GM21423 (cell line): Measurements from ENCODE around the gene ZNF600.
A peak's percentile ranks its signal among the peaks of the same experiment; 100 is the strongest.
"Not testable (repeated sequence)": the region's sequence is repeated elsewhere in the genome, so short reads cannot be mapped to it uniquely, and the experiment has no call there.

Experiments used
- ATAC-seq: cut with Tn5 transposase; IDR thresholded peaks from one replicate; pipeline ENCODE4 v1.9.1; 2021; ENCODE audit warnings: mild to moderate bottlenecking, moderate library complexity; ENCODE audit not compliant: unreplicated experiment

The ZNF600 gene

DNA sequence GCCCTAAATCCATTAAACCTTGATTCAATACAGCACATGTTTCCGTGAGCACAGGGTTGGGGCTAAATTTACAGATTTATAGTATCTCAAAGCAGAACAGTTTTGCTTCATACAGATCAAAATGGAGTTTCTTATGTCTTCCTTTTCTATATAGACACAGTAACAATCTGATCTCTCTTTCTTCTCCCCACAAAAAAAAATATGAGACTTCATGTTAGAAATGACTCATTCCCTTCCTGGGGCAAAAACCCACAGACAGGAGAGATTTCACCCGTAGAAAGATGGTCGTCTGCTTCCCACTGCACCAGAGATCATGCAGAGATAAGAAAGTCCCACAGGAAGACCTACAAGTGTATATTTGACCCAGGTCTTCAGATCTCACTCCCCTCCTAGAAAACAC lies 44.1 kb downstream of the ZNF600 start:
- ATAC-seq = no peak

DNA sequence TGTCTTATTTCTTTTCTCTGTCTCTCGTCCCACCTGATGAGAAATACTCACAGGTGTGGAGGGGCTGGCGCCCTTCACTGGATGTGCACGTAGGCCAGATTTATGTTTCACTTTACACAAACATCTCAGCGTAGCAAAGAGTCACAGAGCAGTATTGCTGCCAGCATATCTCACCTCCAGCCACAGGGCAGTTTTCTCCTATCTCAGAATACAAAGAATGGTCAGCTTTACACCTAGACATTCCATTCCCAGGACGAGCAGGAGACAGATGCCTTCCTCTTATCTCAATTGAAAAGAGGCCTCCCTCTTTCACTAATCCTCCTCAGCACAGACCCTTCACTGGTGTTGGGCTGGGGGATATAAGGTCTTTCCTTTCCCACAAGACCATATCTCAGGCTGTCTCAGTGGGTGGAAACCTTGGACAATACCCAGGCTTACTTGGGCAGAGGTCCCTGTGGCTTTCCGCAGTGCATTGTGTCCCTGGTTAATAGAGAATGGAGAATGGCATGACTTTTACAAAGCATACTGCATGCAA lies 44.6 kb downstream of the ZNF600 start:
- no peak for ATAC-seq

DNA sequence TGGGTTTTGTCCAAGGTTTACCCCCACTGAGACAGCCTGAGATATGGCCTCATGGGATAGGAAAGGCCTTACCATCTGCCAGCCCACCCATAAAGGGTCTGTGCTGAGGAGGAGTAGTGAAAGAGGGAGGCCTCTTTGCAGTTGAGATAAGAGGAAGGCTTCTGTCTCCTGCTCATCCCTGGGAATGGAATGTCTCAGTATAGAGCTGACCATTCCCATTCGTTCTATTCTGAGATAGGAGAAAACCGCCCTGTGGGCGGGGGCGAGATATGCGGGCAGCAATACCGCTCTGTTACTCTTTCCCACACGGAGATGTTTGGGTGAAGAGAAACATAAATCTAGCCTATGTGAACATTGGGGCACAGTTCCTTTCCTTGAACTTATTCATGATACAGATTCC lies 45.2 kb downstream of the ZNF600 start:
- not testable (repeated sequence) for ATAC-seq

DNA sequence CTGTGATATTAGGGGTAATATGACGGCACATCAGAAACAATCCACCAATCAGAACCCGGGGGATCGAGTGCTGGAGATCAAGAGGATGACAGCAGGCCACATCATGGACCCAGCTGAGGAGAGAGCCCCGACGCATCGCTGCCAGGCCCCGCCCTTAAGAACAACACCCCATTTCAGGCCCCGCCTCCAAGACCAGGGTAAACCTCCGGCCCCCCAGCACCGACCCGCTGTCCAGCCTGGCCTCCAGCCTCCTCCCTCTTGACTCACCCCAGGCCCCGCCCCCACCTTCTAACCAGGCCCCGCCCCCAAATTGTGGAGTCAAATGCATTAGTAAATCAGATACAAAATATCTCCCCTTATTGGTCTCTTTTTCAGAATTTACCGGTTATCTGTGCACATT lies 47.0 kb downstream of the ZNF600 start:
- no peak for ATAC-seq

DNA sequence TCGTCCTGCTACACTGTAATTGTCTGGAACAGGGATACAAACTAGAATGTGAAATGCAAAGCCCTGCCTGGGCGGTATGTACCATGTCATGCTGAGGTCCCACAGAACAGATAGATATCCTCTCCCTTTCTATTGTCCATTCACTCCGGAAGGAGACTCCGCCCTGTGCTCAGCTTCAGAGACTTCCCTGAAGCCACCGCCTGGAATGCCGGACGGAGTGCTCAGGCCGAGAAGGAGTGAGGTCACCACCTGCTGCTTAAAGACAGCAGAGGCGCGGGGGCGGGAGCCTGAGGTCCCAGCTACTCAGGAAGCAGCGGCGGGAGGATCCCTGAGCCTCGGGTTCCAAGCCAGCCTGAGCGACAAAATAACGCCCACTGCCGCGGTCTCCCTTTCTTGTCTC lies 50.9 kb downstream of the ZNF600 start:
- ATAC-seq = no peak

DNA sequence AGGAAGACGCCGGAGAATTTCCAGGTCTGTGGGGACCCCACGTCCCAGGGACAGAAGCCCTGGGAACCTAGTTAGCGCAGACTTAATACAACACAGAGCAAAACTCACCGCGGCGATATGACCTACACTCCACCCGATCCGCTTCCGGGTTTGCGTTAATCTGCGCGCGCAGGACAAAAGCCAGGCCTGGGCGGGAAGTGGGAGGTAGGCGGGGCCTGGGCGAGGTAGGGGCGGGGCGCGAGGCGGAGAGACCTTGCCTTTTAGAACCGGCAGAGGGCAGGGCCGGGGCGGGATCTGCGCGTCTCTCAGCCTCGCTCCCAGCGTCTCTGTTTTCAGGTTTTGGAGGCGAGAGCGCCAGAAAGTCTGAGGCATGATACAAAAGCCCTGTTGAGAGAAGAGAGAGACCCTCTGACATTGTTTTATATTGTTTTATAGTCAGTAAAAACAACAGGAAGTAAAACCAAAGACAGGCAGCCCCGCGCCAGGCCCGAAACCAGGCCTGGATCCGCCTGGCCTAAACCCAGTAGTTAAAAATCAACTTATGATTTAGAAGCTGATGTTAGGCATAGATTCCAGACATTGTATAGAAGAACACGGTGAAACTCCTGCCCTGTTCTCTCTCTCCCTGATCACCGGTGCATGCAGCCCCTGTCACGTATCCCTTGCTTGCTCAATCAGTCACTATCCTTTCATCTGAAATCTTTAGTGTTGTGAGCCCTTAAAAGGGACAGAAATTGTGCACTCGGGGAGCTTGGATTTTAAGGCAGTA lies 51.5 kb downstream of the ZNF600 start, which contains the start of gene ZNF611:
Gene ZNF611 (minus strand): TSS at position 152 of the 769 bp plus-strand sequence. CDS start 19,150 bp downstream, outside the sequence.
- ATAC-seq = peak; percentile 93

DNA sequence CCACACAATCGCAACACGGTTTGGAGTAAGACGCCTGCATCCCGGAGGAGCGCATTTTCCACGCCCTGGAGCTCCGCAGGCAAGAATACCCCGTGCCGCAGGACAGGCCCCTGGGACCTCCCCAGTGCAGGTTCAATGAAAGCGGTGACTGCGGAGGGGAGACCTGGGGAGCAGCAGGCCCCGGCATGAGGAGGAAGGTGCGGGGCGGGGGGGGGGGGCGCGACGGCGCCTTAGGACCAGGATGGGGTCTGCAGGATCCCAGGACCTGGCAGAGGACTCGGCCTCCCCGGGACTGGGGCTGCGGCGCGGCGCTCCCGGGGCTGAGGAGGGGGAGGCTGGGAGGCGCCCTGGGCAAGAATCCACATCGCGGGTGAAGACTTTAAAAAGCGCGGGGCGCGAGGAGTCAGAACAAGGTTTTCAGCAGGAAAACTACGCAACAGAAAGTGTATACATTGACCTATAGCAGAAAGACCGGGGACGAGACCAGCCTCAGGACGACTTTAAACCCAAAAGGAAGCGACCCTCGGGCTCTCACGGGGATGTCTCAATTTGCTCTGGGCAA lies 52.2 kb downstream of the ZNF600 start:
- ATAC-seq = peak; percentile 32

DNA sequence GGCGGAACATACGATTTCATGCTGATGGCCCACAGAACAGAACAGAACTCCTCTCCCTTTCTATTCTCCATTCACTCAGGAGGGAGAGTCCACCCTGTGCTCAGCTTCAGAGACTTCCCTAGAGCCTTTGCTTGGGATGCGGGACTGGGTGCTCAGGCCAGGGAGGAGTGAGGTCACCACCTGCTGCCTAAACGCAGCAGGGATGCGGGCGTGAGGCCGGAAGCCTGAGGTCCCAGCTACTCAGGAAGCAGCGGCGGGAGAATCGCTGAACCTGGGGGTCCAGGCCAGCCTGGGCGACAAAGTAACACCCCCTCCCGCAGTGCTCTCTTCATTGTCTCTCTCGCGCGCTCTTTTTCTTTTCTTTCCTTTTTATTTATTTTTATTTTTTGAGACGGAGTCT lies 60.5 kb downstream of the ZNF600 start:
- ATAC-seq = not testable (repeated sequence)

DNA sequence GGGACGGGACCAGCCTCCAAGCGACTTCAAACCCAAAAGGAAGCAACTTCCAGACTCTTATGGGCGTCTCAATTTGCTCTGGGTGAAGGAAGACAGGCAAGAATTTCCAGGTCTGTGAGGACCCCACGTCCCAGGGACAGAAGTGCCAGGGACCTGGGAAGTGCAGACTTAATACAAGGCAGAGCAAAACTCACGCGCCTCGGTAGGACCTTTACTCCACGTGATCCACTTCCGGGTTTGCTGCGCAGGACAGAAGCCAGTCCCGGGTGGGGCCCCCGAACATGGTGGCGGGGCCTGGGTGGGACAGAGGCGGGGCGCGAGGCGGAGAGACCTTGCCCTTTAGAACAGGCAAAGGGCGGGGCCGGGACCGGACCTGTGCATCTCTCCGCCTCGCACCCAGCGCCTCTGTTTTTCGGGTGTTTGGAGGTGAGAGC lies 61.0 kb downstream of the ZNF600 start:
- ATAC-seq = no peak

DNA sequence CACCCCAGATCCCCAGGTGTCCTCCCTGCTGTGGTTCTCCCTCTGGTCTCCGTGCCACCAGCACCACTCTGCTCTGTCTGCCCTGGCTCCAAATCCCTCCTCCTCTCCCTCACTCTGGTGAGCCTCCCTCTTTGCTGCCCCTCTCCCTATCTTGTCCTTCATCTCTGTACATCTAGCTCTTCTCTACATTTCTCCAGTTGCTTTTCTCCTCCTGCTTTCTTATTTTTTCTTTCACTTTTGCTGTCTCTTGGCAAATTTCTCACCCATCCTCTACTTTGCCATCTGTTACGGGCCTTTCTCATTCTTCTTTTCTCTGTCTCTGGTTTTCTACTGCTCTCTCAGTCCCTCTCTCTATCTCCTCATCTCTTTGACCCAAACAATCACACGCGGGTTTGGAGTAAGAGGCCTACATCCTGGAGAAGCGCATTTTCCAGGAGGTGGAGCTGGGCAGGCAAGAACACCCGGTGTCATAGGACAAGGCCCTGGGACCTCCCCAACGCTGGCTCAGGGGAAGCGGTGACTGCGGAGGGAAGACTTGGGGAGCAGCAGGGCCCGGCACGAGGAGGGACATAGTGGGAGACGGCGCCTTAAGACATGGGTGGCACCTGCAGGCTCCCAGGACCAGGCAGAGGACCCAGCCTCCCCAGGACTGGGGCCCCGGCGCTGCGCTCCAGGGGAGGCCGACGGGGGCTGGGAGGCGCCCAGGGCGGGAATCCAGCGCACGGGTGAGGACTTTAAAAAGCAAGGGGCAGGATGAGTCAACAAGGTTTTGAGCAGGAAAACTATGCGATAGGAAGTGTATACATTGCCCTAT lies 61.7 kb downstream of the ZNF600 start:
- no peak for ATAC-seq

DNA sequence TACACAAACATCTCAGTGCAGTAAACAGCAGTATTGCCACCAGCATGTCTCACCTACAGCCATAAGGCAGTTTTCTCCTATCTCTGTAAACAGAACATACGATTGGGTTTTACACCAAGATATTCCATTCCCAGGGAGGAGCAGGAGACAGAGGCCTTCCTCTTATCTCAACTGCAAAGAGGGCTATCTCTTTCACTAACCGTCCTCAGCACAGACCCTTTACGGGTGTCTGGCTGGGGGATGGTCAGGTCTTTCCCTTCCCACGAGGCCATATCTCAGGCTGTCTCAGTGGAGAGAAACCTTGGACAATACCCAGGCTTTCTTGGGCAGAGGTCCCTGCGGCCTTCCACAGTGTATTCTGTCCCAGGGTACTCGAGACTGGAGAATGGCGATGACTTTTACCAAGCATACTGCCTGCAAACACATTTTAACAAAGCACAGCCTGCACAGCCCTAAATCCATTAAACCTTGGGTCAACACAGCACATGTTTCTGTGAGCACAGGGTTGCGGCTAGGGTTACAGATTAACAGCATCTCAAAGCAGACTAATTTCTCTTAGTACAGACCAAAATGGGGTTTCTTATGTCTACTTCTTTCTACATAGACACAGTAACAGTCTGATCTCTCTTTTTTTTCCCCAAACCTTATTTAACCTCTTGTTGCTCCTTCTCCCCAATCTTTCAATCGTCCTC lies 62.5 kb downstream of the ZNF600 start:
- not testable (repeated sequence) for ATAC-seq

DNA sequence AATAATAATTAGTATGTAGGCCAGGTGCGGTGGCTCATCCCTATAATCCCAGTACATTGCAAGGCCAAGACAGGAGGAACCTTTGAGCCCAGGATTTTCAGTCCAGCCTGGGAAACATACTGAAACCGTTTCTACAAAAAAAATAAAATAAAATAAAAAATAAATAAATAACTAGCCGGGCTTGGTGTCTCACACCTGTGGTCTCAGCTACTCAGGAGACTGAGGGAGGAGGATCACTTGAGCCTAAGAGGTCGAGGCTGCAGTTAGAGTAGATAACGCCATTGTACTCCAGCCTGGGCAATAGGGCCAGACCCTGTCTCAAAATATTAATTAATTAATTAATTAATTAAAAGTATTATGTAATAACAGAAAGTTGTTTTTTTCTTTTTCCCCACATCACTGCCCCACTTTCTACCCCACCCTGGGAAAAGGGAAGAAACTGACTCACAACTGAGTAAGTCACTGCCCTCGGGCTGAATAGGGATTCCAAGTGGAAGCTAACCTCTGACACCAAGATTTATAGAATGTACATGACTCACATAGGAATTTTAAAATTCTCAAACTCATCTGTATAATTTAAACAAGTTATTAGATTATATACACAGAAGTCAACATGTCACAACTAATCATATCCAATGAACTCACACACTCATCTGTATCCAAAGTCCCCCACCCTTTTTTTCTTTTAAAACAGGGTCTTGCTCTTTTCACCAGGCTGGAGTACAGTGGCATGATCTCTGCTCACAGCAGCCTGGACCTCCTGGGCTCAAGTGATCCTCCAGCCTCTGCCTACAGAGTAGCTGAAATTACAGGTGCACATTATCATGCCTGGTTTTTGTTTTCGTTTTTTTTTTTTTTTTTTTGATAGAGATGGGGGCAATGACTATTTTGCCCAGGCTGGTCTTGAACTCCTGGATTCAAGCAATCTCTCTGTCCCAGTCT lies 64.3 kb downstream of the ZNF600 start:
- no peak for ATAC-seq

DNA sequence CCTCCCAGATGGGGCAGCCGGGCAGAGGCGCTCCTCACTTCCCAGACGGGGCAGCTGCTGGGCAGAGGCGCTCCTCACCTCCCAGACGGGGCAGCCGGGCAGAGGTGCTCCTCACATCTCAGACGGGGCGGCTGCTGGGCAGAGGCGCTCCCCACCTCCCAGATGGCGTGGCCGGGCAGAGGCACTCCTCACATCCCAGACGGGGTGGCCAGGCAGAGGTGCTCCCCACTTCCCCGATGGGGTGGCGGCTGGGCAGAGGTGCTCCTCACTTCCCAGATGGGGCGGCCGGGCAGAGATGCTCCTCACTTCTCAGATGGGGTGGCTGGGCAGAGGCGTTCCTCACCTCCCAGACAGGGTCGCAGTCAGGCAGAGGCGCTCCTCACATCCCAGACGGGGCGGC lies 66.0 kb downstream of the ZNF600 start:
- not testable (repeated sequence) for ATAC-seq

DNA sequence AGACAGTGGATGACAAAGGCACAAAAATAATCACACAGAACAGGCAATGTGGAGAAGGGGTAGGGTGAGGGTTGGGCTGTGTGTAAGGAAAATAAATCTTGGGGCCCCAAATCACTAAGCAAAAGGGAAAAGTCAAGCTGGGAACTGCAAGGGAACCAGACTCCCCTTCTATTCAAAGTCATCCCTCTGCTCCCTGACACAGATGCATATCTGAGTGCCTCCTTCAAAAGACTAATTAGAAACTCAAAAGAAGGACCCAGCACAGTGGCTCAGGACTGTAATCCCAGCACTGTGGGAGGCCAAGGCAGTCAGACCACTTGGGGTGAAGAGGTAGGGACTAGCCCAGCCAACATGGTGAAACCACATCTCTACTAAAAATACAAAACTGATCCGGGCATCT lies 70.1 kb downstream of the ZNF600 start:
- no peak for ATAC-seq

DNA sequence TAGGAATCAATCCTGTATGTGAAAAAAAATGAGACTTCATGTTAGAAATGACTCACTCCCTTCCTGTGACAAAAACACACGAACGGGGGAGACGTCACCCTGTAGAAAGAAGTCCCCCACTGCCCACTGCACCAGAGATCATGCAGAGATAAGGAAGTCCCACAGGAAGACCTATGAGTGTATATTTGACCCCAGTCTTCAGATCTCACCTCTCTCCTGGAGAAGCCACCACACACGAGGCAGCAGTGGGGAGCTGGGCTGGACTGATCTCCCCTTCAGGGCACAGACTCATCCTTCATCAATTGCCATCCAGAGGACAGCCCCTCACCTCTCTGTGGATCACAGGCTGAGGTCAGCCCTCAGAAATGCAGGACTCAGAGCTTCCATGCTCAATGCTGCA lies 70.7 kb downstream of the ZNF600 start:
- ATAC-seq = not testable (repeated sequence)

DNA sequence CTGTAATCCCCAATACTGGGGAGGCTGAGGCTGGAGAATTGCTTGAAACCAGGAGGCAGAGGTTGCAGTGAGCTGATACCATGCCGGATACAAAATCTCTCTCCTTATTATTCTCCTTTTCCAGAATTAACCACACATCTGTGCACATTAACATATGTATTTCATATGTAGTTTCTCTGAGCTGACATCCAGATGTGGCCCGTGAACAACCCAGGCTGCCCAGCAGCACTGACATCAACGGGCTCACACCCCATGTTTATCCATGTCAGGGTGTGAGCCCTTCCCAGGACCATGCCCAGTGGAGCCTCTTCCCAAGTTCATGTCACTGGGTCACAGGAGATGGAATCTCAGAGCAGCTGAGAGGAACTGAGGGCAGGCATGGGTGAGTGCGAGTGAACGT lies 71.3 kb downstream of the ZNF600 start:
- not testable (repeated sequence) for ATAC-seq
